ENCODE results near the gene KMT2D.

The KMT2D gene

GRCh38 chr12:49037111-49037946 is 23.3 kb downstream of the KMT2D start:
- no peak for DNase-seq (ENCODE audit: low read depth, low spot score)

GRCh38 chr12:49036029-49036428 is 24.6 kb downstream of the KMT2D start:
- no peak for DNase-seq (ENCODE audit: low read depth, low spot score)

- DNase-seq (ENCODE audit: low read depth, low spot score), result no peak
Measured at GRCh38 chr12:49034286-49034622, 26.3 kb downstream of the KMT2D start.

GRCh38 chr12:49033611-49034285 is 26.8 kb downstream of the KMT2D start:
- no peak for DNase-seq (ENCODE audit: low read depth, low spot score)

GRCh38 chr12:49032679-49033447 is 27.7 kb downstream of the KMT2D start:
- DNase-seq (ENCODE audit: low read depth, low spot score), result no peak

GRCh38 chr12:49032276-49032675 is 28.3 kb downstream of the KMT2D start:
- no peak for DNase-seq (ENCODE audit: low read depth, low spot score)

- DNase-seq (ENCODE audit: low read depth, low spot score), result no peak
Measured at GRCh38 chr12:49031573-49032161, 28.9 kb downstream of the KMT2D start.

GRCh38 chr12:49030714-49031572 is 29.7 kb downstream of the KMT2D start:
- no peak for DNase-seq (ENCODE audit: low read depth, low spot score)

GRCh38 chr12:49030119-49030518 is 30.5 kb downstream of the KMT2D start:
- DNase-seq (ENCODE audit: low read depth, low spot score), result no peak

GRCh38 chr12:49028666-49029275 is 31.8 kb downstream of the KMT2D start:
- no peak for DNase-seq (ENCODE audit: low read depth, low spot score)

- no peak for DNase-seq (ENCODE audit: low read depth, low spot score)
Measured at GRCh38 chr12:49027846-49028555, 32.6 kb downstream of the KMT2D start.

- DNase-seq (ENCODE audit: low read depth, low spot score), result no peak
Measured at GRCh38 chr12:49026678-49027480, 33.7 kb downstream of the KMT2D start.

- DNase-seq (ENCODE audit: low read depth, low spot score), result no peak
Measured at GRCh38 chr12:49026101-49026500, 34.5 kb downstream of the KMT2D start.

- no peak for DNase-seq (ENCODE audit: low read depth, low spot score)
Measured at GRCh38 chr12:49025463-49025862, 35.1 kb downstream of the KMT2D start.

- no peak for DNase-seq (ENCODE audit: low read depth, low spot score)
Measured at GRCh38 chr12:49024543-49024942, 36.1 kb downstream of the KMT2D start.

GRCh38 chr12:49023812-49024211 is 36.8 kb downstream of the KMT2D start:
- no peak for DNase-seq (ENCODE audit: low read depth, low spot score)

GRCh38 chr12:49022558-49023178 is 37.9 kb downstream of the KMT2D start:
- DNase-seq (ENCODE audit: low read depth, low spot score), result no peak

- DNase-seq (ENCODE audit: low read depth, low spot score), result no peak
Measured at GRCh38 chr12:49021292-49021915, 39.2 kb downstream of the KMT2D start.
